ENCODE measurements around the gene PCDHB1.
"Not testable (repeated sequence)": the region's sequence is repeated elsewhere in the genome, so short reads cannot be mapped to it uniquely, and the experiment has no call there.

The PCDHB1 gene

DNA sequence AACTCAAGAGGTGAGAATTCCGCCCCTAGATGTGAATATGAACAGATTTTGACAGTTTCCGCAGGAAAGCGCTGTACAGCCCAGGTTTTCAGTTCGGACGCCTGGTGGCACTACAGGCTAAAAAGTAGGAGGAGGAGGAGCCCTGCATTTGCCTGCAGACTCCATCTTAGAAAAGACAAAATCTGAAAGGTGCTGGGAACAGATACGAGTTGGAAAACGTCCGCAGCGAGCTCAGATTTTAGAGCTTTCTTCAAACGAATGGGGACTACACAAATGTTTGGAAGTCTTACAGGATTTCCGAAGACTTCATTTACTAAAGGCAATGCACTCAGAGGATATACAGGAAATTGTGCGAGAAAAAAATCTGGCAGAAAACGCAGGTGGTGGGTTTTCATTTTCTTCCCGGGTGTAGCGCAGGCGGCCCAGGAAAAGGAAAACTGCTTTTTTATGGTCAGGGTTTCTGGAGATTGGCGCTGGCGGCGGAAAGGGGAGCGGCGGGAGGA lies 33.4 kb downstream of the PCDHB1 start:
- peak; percentile 5 for DNase-seq (ENCODE audit: low read depth)

GRCh38 chr5:141094481-141095262 lies 43.5 kb downstream of the PCDHB1 start, which contains the start of gene PCDHB2:
TSS of gene PCDHB2 (plus strand) at chr5:141094615. CDS start at chr5:141094791, 176 bp downstream.
- DNase-seq (ENCODE audit: low read depth): no peak

GRCh38 chr5:141095263-141095641 lies 44.1 kb downstream of the PCDHB1 start:
- DNase-seq (ENCODE audit: low read depth): no peak

DNA sequence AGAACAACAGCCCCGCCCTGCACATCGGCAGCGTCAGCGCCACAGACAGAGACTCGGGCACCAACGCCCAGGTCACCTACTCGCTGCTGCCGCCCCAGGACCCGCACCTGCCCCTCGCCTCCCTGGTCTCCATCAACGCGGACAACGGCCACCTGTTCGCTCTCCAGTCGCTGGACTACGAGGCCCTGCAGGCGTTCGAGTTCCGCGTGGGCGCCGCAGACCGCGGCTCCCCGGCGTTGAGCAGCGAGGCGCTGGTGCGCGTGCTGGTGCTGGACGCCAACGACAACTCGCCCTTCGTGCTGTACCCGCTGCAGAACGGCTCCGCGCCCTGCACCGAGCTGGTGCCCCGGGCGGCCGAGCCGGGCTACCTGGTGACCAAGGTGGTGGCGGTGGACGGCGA lies 45.0 kb downstream of the PCDHB1 start:
- not testable (repeated sequence) for DNase-seq (ENCODE audit: low read depth)

DNA sequence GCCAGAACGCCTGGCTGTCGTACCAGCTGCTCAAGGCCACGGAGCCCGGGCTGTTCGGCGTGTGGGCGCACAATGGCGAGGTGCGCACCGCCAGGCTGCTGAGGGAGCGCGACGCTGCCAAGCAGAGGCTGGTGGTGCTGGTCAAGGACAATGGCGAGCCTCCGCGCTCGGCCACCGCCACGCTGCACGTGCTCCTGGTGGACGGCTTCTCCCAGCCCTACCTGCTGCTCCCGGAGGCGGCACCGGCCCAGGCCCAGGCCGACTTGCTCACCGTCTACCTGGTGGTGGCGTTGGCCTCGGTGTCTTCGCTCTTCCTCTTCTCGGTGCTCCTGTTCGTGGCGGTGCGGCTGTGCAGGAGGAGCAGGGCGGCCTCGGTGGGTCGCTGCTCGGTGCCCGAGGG lies 45.4 kb downstream of the PCDHB1 start:
- DNase-seq (ENCODE audit: low read depth): not testable (repeated sequence)

- DNase-seq (ENCODE audit: low read depth): no peak
Measured at GRCh38 chr5:141100243-141100805, 49.1 kb downstream of the PCDHB1 start, which contains the start of gene PCDHB3. TSS of gene PCDHB3 (plus strand) at chr5:141100473. CDS start at chr5:141100650, 177 bp downstream.

GRCh38 chr5:141101059-141101458 lies 49.9 kb downstream of the PCDHB1 start:
- no peak for DNase-seq (ENCODE audit: low read depth)

GRCh38 chr5:141102070-141102469 lies 50.9 kb downstream of the PCDHB1 start:
- DNase-seq (ENCODE audit: low read depth): not testable (repeated sequence)

GRCh38 chr5:141102471-141102870 lies 51.3 kb downstream of the PCDHB1 start:
- not testable (repeated sequence) for DNase-seq (ENCODE audit: low read depth)

DNA sequence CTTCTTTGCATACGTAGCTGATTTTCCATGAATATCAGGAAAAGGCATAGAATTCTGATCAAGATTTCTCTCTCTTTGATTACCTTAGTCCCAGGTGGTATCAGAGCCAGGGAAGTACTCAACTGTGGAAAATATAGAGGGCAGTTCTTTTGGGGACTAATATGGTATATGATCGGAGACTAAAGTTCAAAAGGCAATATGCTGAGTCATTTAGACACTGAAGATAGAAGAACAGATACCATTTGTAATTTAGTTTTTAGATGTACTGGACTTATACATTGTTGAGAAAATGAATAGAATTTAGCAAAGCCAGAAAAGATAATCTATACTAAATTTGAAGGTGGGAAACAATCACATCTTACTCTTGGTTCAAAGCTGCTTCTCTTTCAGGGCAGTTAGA lies 54.2 kb downstream of the PCDHB1 start:
- DNase-seq (ENCODE audit: low read depth): no peak

Measured in T-helper 22 cell (primary cell).